HepG2 (cell line): Measurements from ENCODE around the gene CISH. TPM values are rescaled to one million over a fixed set of nuclear protein-coding genes. Genes with fewer than 3 reads are reported as not detected.
A peak's percentile ranks its signal among the peaks of the same experiment; 100 is the strongest.

ENCODE experiments used
- BHLHE40 ChIP-seq: IDR thresholded peaks from 2 replicates; pipeline ENCODE4 v1.6.1; 2011; ENCODE audit warnings: low read length, improper control_type of control experiment
- KMT2B ChIP-seq: IDR thresholded peaks from 2 replicates; pipeline ENCODE4 v1.6.1; 2016; ENCODE audit warnings: missing genetic modification reagents, missing compliant biosample characterization
- MAX ChIP-seq: IDR thresholded peaks from 2 replicates; pipeline ENCODE4 v1.6.1; 2012; ENCODE audit warnings: inconsistent platforms
- MYC ChIP-seq: sonication (generic); formaldehyde crosslinking; IDR thresholded peaks from 2 replicates; pipeline ENCODE4 v1.9.0; 2021; ENCODE audit warnings: missing genetic modification reagents, borderline replicate concordance
- NFE2 ChIP-seq: sonication (generic); formaldehyde crosslinking; IDR thresholded peaks from 2 replicates; pipeline ENCODE4 v1.4.0; 2020; ENCODE audit warnings: missing genetic modification reagents
- PCBP2 ChIP-seq: fragments of 200-400 bp; formaldehyde crosslinking; optimal IDR thresholded peaks from 2 replicates; pipeline ENCODE3; 2018; ENCODE audit warnings: low read length, low read depth; ENCODE audit not compliant: poor library complexity, severe bottlenecking
- PRPF4 ChIP-seq: fragments of 200-400 bp; formaldehyde crosslinking; IDR thresholded peaks from 2 replicates; pipeline ENCODE4 v1.6.1; 2016; ENCODE audit warnings: low read length, low read depth; ENCODE audit not compliant: poor library complexity, severe bottlenecking
- RFXANK ChIP-seq: IDR thresholded peaks from 2 replicates; pipeline ENCODE4 v1.6.1; 2016
- TBP ChIP-seq: sonication (generic); formaldehyde crosslinking; IDR thresholded peaks from 2 replicates; pipeline ENCODE4 v1.5.0; 2020; ENCODE audit warnings: missing genetic modification reagents
- ZBTB42 ChIP-seq: sonication (generic); formaldehyde crosslinking; IDR thresholded peaks from 2 replicates; pipeline ENCODE4 v1.5.0; 2020; ENCODE audit warnings: mild to moderate bottlenecking, missing genetic modification reagents
- ZFY ChIP-seq: sonication (generic); formaldehyde crosslinking; IDR thresholded peaks from 2 replicates; pipeline ENCODE4 v1.4.0; 2020; ENCODE audit warnings: missing genetic modification reagents
- ZNF30 ChIP-seq: sonication (generic); formaldehyde crosslinking; IDR thresholded peaks from 2 replicates; pipeline ENCODE4 v1.5.0; 2020; ENCODE audit warnings: mild to moderate bottlenecking, missing genetic modification reagents
- ZNF446 ChIP-seq: sonication (generic); formaldehyde crosslinking; IDR thresholded peaks from 2 replicates; pipeline ENCODE4 v1.5.0; 2020; ENCODE audit warnings: mild to moderate bottlenecking, missing genetic modification reagents
- ZNF550 ChIP-seq: sonication (generic); formaldehyde crosslinking; IDR thresholded peaks from 2 replicates; pipeline ENCODE4 v1.4.0; 2020; ENCODE audit warnings: mild to moderate bottlenecking, missing genetic modification reagents, borderline replicate concordance
- ZNF572 ChIP-seq: sonication (generic); formaldehyde crosslinking; IDR thresholded peaks from 2 replicates; pipeline ENCODE4 v1.5.1; 2020; ENCODE audit warnings: mild to moderate bottlenecking, missing genetic modification reagents
- ZNF639 ChIP-seq: conservative IDR thresholded peaks from 2 replicates; pipeline ENCODE4 v1.6.1; 2018; ENCODE audit warnings: missing genetic modification reagents
- ZXDC ChIP-seq: sonication (generic); formaldehyde crosslinking; IDR thresholded peaks from 2 replicates; pipeline ENCODE4 v1.5.0; 2020; ENCODE audit warnings: mild to moderate bottlenecking, missing genetic modification reagents
- polyA plus RNA-seq, 8 experiments: library from polyadenylated mRNA; depleted of rRNA in 3 of 8; stranded (reverse) in 7 of 8; unstranded in 1 of 8; fragments of >200 nt; fragmentation: Illumina TruSeq in 4 of 8; extraction: Trizol in 4 of 8; gene quantifications; 2 replicates each; pipeline versions ENCODE4 v1.2.1 to v1.2.3, GENCODE V29; 2011 to 2016; ENCODE audit warnings: low read depth in 4 of 8, missing spikeins in 1 of 8, mixed read lengths in 1 of 8; ENCODE audit not compliant: insufficient read depth in 1 of 8
- total RNA-seq, 5 experiments: library from RNA; depleted of rRNA; stranded (reverse); fragments of >200 nt; fragmentation: Illumina TruSeq; extraction: Trizol; gene quantifications; 2 replicates each; pipeline ENCODE4 v1.2.3, GENCODE V29; 2016; ENCODE audit warnings: low read depth in 1 of 5
- TF ChIP-seq, protein P1 (sequence below): sonication (generic); formaldehyde crosslinking; IDR thresholded peaks from 2 replicates; pipeline ENCODE4 v1.8.1; 2022; ENCODE audit warnings: mild to moderate bottlenecking, missing genetic modification reagents
- TF ChIP-seq, protein P2 (sequence below): IDR thresholded peaks from 2 replicates; pipeline ENCODE4 v1.6.1; 2016; ENCODE audit warnings: low read depth, missing genetic modification reagents, missing compliant biosample characterization

CISH gene
- total and polyA plus RNA-seq, 2 of the 13 experiments (the other 11 are each of a cell fraction or from before 2014, with no cell fraction given), result 0.91 to 1.5 TPM

DNA sequence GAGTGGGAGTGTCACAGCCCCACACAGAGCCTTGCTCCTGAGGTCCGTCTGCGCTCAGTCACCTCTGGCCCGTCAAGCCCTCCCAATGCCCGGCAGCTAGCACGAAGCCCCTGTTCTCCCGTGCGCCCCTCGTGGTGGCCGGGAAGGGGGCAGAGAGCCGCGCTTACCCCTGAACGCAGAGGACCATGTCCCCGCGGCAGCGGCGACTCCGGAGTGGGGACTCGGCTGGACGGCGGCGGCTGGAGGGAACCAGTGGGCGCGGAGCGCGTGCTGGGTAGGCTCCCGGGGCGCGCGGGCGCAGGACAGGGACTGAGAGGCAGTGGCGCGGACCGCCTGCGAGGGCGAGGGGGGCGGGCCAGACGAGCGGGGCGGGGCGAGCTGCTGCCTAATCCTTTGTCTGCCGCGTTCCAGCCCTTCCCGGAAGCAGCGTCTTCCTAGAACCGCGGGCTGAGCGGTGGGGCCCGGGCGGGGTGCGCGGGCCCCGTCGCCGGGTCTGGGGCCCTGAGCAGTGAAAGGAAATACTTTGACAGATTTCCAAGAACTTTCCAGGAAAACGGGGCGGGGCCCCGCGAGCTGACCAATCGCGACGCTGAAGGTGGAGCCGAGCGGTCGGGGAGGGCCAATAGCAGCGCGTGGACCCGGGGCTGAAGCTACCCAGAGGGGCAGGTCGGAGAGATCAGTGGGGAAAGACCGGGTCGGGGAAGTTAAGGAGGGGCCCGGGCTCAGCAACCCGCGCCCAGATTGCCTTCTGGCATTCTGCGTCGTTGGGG, at the start of gene CISH (continued):
- TF ChIP-seq ZNF639, result no peak
- no peak for TF ChIP-seq PRPF4
- TF ChIP-seq PCBP2, result no peak
- peak; percentile 84; the same call in 1 of the 2 replicates for TF ChIP-seq ZNF572 (CRISPR knock-in tag)
- TF ChIP-seq ZNF30, result no peak
- peak; percentile 46; the same call in 1 of the 2 replicates for TF ChIP-seq ZNF446 (CRISPR knock-in tag)
- no peak; the same call in 1 of the 2 replicates for TF ChIP-seq KMT2B (CRISPR knock-in tag)
- peak; percentile 37; the same call in 1 of the 2 replicates for TF ChIP-seq MYC (CRISPR knock-in tag)
- no peak for TF ChIP-seq ZNF550 (CRISPR knock-in tag)
- TF ChIP-seq NFE2 (CRISPR knock-in tag), result no peak
- no peak for TF ChIP-seq BHLHE40
- TF ChIP-seq TBP (CRISPR knock-in tag), result no peak
- peak; percentile 88; the same call in 1 of the 2 replicates for TF ChIP-seq ZBTB42 (CRISPR knock-in tag)
- no peak for TF ChIP-seq RFXANK
- TF ChIP-seq, protein P1, sequence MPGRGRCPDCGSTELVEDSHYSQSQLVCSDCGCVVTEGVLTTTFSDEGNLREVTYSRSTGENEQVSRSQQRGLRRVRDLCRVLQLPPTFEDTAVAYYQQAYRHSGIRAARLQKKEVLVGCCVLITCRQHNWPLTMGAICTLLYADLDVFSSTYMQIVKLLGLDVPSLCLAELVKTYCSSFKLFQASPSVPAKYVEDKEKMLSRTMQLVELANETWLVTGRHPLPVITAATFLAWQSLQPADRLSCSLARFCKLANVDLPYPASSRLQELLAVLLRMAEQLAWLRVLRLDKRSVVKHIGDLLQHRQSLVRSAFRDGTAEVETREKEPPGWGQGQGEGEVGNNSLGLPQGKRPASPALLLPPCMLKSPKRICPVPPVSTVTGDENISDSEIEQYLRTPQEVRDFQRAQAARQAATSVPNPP, result 0 out of 2 replicates have a peak, but pooled peaks have one; percentile 33
- TF ChIP-seq MAX, result peak; percentile 95
- no peak for TF ChIP-seq ZXDC
- TF ChIP-seq, protein P2, sequence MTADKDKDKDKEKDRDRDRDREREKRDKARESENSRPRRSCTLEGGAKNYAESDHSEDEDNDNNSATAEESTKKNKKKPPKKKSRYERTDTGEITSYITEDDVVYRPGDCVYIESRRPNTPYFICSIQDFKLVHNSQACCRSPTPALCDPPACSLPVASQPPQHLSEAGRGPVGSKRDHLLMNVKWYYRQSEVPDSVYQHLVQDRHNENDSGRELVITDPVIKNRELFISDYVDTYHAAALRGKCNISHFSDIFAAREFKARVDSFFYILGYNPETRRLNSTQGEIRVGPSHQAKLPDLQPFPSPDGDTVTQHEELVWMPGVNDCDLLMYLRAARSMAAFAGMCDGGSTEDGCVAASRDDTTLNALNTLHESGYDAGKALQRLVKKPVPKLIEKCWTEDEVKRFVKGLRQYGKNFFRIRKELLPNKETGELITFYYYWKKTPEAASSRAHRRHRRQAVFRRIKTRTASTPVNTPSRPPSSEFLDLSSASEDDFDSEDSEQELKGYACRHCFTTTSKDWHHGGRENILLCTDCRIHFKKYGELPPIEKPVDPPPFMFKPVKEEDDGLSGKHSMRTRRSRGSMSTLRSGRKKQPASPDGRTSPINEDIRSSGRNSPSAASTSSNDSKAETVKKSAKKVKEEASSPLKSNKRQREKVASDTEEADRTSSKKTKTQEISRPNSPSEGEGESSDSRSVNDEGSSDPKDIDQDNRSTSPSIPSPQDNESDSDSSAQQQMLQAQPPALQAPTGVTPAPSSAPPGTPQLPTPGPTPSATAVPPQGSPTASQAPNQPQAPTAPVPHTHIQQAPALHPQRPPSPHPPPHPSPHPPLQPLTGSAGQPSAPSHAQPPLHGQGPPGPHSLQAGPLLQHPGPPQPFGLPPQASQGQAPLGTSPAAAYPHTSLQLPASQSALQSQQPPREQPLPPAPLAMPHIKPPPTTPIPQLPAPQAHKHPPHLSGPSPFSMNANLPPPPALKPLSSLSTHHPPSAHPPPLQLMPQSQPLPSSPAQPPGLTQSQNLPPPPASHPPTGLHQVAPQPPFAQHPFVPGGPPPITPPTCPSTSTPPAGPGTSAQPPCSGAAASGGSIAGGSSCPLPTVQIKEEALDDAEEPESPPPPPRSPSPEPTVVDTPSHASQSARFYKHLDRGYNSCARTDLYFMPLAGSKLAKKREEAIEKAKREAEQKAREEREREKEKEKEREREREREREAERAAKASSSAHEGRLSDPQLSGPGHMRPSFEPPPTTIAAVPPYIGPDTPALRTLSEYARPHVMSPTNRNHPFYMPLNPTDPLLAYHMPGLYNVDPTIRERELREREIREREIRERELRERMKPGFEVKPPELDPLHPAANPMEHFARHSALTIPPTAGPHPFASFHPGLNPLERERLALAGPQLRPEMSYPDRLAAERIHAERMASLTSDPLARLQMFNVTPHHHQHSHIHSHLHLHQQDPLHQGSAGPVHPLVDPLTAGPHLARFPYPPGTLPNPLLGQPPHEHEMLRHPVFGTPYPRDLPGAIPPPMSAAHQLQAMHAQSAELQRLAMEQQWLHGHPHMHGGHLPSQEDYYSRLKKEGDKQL (CRISPR knock-in tag), result 0 out of 2 replicates have a peak, but pooled peaks have one; percentile 30
- TF ChIP-seq ZFY (CRISPR knock-in tag), result 0 out of 2 replicates have a peak, but pooled peaks have one; percentile 40
